ENCODE data around the gene ASXL1. TPM values are rescaled to one million over a fixed set of nuclear protein-coding genes. Genes with fewer than 3 reads are reported as not detected.

The ASXL1 gene
- total RNA-seq, 1 donor from 2014 or later: 71.9 TPM

- H3K36me3 ChIP-seq: no peaks in the 10 kb centered on the region
- peaks cover 65% of the 10 kb centered on the region for H3K4me1 ChIP-seq
- intact Hi-C loops (cut with DNase I): no loop called here
- no peaks in the 10 kb centered on the region for H3K27me3 ChIP-seq (ENCODE audit: low read depth)
- ATAC-seq (no peak), DNase-seq (no peak)
- H3K27ac ChIP-seq: peak overlapping the region; percentile 97
- peak overlapping the region; percentile 83 for H3K4me3 ChIP-seq
- no peak for TF ChIP-seq CTCF (IDR thresholded peaks at IDR 0.05)
- no peaks in the 10 kb centered on the region for H3K9me3 ChIP-seq
Measured at GRCh38 chr20:32360333-32360634, 2.2 kb downstream of the ASXL1 start.

GRCh38 chr20:32362901-32363364, 4.8 kb downstream of the ASXL1 start:
- no peak for DNase-seq
- TF ChIP-seq CTCF (IDR thresholded peaks at IDR 0.05): no peak
- Histone ChIP-seq H3K36me3 (peaks cover 7% of the 10 kb centered on the region), H3K27ac (no peak overlapping the region), H3K4me1 (peaks cover 65% of the 10 kb centered on the region), H3K27me3 (ENCODE audit: low read depth) (no peaks in the 10 kb centered on the region), H3K9me3 (no peaks in the 10 kb centered on the region), H3K4me3 (no peak overlapping the region)
- intact Hi-C loops (cut with DNase I): no loop called here
- no peak for ATAC-seq

- DNase-seq (no peak), ATAC-seq (no peak)
- intact Hi-C loops (cut with DNase I): no loop called here
- Histone ChIP-seq H3K9me3 (no peaks in the 10 kb centered on the region), H3K27me3 (ENCODE audit: low read depth) (no peaks in the 10 kb centered on the region), H3K4me1 (peaks cover 70% of the 10 kb centered on the region), H3K27ac (no peak overlapping the region), H3K4me3 (no peak overlapping the region), H3K36me3 (peaks cover 7% of the 10 kb centered on the region)
- no peak for TF ChIP-seq CTCF (IDR thresholded peaks at IDR 0.05)
Measured at GRCh38 chr20:32363492-32363891, 5.4 kb downstream of the ASXL1 start.

- ATAC-seq (no peak), DNase-seq (no peak)
- Histone ChIP-seq H3K4me1 (peaks cover 75% of the 10 kb centered on the region), H3K27ac (no peak overlapping the region), H3K36me3 (peaks cover 17% of the 10 kb centered on the region), H3K4me3 (no peak overlapping the region), H3K27me3 (ENCODE audit: low read depth) (no peaks in the 10 kb centered on the region), H3K9me3 (no peaks in the 10 kb centered on the region)
- TF ChIP-seq CTCF (IDR thresholded peaks at IDR 0.05): no peak
- intact Hi-C loops (cut with DNase I): no loop called here
Measured at GRCh38 chr20:32364554-32365208, 6.5 kb downstream of the ASXL1 start.

- ATAC-seq (no peak), DNase-seq (no peak)
- H3K27ac ChIP-seq: no peak overlapping the region
- peaks cover 68% of the 10 kb centered on the region for H3K4me1 ChIP-seq
- intact Hi-C loops (cut with DNase I): no loop called here
- peaks cover 25% of the 10 kb centered on the region for H3K36me3 ChIP-seq
- no peaks in the 10 kb centered on the region for H3K9me3 ChIP-seq
- no peaks in the 10 kb centered on the region for H3K27me3 ChIP-seq (ENCODE audit: low read depth)
- no peak overlapping the region for H3K4me3 ChIP-seq
- no peak for TF ChIP-seq CTCF (IDR thresholded peaks at IDR 0.05)
Measured at GRCh38 chr20:32365564-32365963, 7.4 kb downstream of the ASXL1 start.
